ENCODE measurements around the gene KIF21A.
A peak's percentile ranks its signal among the peaks of the same experiment; 100 is the strongest.

GRCh38 chr12:39351153-39351552, 91.8 kb downstream of the KIF21A start:
- TF ChIP-seq CTCF (IDR thresholded peaks at IDR 0.05) (no peak), PBX3 (IDR thresholded peaks at IDR 0.05) (0 out of 2 replicates have a peak, but pooled peaks have one; percentile 31), SIN3A (IDR thresholded peaks at IDR 0.05; ENCODE audit: borderline replicate concordance, low read depth, low read length) (no peak)

All from SK-N-SH (cell line).